LoVo (cell line): ENCODE results near the gene BEST2.
"Not testable (repeated sequence)": the region's sequence is repeated elsewhere in the genome, so short reads cannot be mapped to it uniquely, and the experiment has no call there.

ENCODE experiments used
- DNase-seq: peaks from one replicate; pipeline ENCODE4 v3.0.0-alpha.2; 2016; ENCODE audit warnings: low spot score

The BEST2 gene

GRCh38 chr19:12751635-12752034 lies at the start of gene BEST2:
TSS of gene BEST2 (plus strand) at chr19:12751791. CDS start at chr19:12752593, 802 bp downstream.
- DNase-seq: no peak

- DNase-seq: no peak
Measured at GRCh38 chr19:12703046-12703445, 48.5 kb upstream of the BEST2 start.

GRCh38 chr19:12705169-12705568 lies 46.4 kb upstream of the BEST2 start:
- no peak for DNase-seq

GRCh38 chr19:12705654-12706331 lies 45.8 kb upstream of the BEST2 start:
- DNase-seq: no peak

GRCh38 chr19:12706332-12706718 lies 45.3 kb upstream of the BEST2 start:
- DNase-seq: no peak

- DNase-seq: no peak
Measured at GRCh38 chr19:12708641-12709040, 43.0 kb upstream of the BEST2 start.

- DNase-seq: no peak
Measured at GRCh38 chr19:12711187-12711586, 40.4 kb upstream of the BEST2 start.

- not testable (repeated sequence) for DNase-seq
Measured at GRCh38 chr19:12712077-12712476, 39.5 kb upstream of the BEST2 start.

GRCh38 chr19:12713304-12713703 lies 38.3 kb upstream of the BEST2 start:
- DNase-seq: not testable (repeated sequence)

GRCh38 chr19:12715102-12715501 lies 36.5 kb upstream of the BEST2 start:
- no peak for DNase-seq

- DNase-seq: no peak
Measured at GRCh38 chr19:12715929-12716328, 35.7 kb upstream of the BEST2 start.

- DNase-seq: no peak
Measured at GRCh38 chr19:12720296-12720695, 31.3 kb upstream of the BEST2 start.

GRCh38 chr19:12720851-12721655 lies 30.5 kb upstream of the BEST2 start:
- no peak for DNase-seq

- DNase-seq: peak; percentile 14
Measured at GRCh38 chr19:12721656-12722565, 29.7 kb upstream of the BEST2 start.

- peak; percentile 96 for DNase-seq
Measured at GRCh38 chr19:12722566-12723380, 28.8 kb upstream of the BEST2 start.

- DNase-seq: no peak
Measured at GRCh38 chr19:12723381-12723640, 28.3 kb upstream of the BEST2 start.

GRCh38 chr19:12723641-12724426 lies 27.8 kb upstream of the BEST2 start, which contains the start of gene TNPO2:
TSS of gene TNPO2 (minus strand) at chr19:12723932. CDS start at chr19:12720977, 2,955 bp downstream.
- DNase-seq: peak; percentile 67

- DNase-seq: not testable (repeated sequence)
Measured at GRCh38 chr19:12725612-12726011, 26.0 kb upstream of the BEST2 start.

GRCh38 chr19:12726988-12727316 lies 24.6 kb upstream of the BEST2 start:
- no peak for DNase-seq

- no peak for DNase-seq
Measured at GRCh38 chr19:12727745-12728433, 23.7 kb upstream of the BEST2 start.
